Measurements from ENCODE around the gene DNAH11.
"Not testable (repeated sequence)": the region's sequence is repeated elsewhere in the genome, so short reads cannot be mapped to it uniquely, and the experiment has no call there.

Gene DNAH11

DNA sequence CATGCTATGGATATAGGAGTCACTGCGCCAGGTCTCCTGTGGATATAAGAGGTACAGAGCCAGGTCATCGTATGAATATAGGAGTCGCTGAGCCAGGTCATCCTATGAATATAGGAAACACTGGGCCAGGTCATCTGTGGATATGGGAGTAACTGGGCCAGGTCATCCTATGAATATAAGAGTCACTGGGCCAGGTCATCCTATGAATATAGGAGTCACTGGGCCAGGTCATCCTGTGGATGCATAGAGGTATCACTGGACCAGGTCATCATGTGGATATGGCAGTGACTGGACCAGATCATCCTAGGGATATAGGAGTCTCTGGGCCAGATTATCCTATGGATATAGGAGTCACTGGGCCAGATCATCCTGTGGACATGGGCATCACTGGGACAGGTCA lies 181.7 kb downstream of the DNAH11 start:
- no peaks in the 10 kb centered on the region for H3K36me3 ChIP-seq (ENCODE audit: control insufficient read depth, insufficient read depth, low read length)
- no peaks in the 10 kb centered on the region for H3K9me3 ChIP-seq (ENCODE audit: control insufficient read depth, insufficient read depth, low read length)
- no peaks in the 10 kb centered on the region for H3K27me3 ChIP-seq (ENCODE audit: control insufficient read depth, insufficient read depth, low read length)
- no peak overlapping the region for H3K9ac ChIP-seq (ENCODE audit: low read depth, low read length)
- H3K4me3 ChIP-seq (ENCODE audit: low read depth, low read length): no peak overlapping the region
- H3K4me1 ChIP-seq (ENCODE audit: control insufficient read depth, insufficient read depth, low read length): no peaks in the 10 kb centered on the region

DNA sequence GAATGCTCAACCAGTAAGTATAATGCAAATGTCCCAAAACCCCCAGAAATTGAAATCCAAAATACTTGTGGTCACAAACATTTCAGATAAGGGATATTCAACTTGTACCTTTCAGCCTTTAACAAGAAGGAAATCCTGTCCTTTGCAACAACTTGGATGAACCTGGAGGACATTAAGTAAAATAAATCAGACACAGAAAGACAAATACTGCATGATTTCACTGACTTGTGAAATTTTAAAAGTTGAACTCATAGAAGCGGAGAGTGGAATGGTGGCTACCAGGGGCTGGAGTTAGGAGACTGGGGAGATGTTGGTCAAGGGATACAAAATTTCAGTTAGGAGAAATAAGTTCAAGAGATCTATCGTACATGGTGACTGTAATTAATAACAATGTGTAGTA lies 187.6 kb downstream of the DNAH11 start:
- no peak overlapping the region for H3K4me3 ChIP-seq (ENCODE audit: low read depth, low read length)
- no peaks in the 10 kb centered on the region for H3K9me3 ChIP-seq (ENCODE audit: control insufficient read depth, insufficient read depth, low read length)
- no peaks in the 10 kb centered on the region for H3K4me1 ChIP-seq (ENCODE audit: control insufficient read depth, insufficient read depth, low read length)
- no peaks in the 10 kb centered on the region for H3K36me3 ChIP-seq (ENCODE audit: control insufficient read depth, insufficient read depth, low read length)
- no peaks in the 10 kb centered on the region for H3K27me3 ChIP-seq (ENCODE audit: control insufficient read depth, insufficient read depth, low read length)
- H3K9ac ChIP-seq (ENCODE audit: low read depth, low read length): no peak overlapping the region

DNA sequence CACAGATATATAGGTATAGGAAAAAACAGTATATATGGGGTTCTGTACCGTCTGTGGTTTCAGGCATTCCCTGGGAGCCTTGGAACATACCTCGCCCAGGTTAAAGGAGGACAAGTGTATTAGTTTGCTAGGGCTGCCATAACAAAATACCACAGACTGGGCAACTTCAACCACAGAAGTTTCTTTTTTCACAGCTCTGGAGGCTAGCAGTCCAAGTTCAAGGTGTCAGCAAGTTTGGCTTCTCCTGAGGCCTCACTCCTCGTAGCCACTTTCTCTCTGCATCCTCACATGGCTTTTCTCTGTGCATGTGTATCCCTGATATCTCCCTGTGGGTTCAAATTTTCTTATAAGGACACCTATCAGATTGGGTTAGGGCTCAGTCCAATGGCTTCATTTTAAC lies 189.1 kb downstream of the DNAH11 start:
- Histone ChIP-seq H3K4me1 (ENCODE audit: control insufficient read depth, insufficient read depth, low read length) (no peaks in the 10 kb centered on the region), H3K36me3 (ENCODE audit: control insufficient read depth, insufficient read depth, low read length) (no peaks in the 10 kb centered on the region), H3K9me3 (ENCODE audit: control insufficient read depth, insufficient read depth, low read length) (no peaks in the 10 kb centered on the region), H3K9ac (ENCODE audit: low read depth, low read length) (no peak overlapping the region), H3K4me3 (ENCODE audit: low read depth, low read length) (no peak overlapping the region), H3K27me3 (ENCODE audit: control insufficient read depth, insufficient read depth, low read length) (no peaks in the 10 kb centered on the region)

DNA sequence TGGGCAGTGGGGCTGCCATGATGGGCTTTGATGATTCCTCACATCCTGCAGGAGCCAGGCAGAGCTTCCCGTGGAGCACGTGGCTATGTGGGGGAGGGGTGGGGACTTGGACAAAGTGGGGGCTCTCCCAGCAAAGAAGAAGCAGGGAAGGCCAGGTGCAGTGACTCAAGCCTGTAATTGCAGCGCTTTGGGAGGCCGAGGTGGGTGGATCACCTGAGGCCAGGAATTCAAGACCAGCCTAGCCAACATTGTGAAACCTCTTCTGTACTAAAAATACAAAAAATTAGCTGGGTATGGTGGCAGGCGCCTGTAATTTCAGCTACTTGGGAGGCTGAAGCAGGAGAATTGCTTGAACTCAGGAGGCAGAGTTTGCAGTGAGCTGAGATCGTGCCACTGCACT lies 190.1 kb downstream of the DNAH11 start:
- not testable (repeated sequence) for H3K9me3 ChIP-seq (ENCODE audit: control insufficient read depth, insufficient read depth, low read length); H3K4me3 ChIP-seq (ENCODE audit: low read depth, low read length); H3K9ac ChIP-seq (ENCODE audit: low read depth, low read length); H3K36me3 ChIP-seq (ENCODE audit: control insufficient read depth, insufficient read depth, low read length); H3K4me1 ChIP-seq (ENCODE audit: control insufficient read depth, insufficient read depth, low read length); H3K27me3 ChIP-seq (ENCODE audit: control insufficient read depth, insufficient read depth, low read length)

DNA sequence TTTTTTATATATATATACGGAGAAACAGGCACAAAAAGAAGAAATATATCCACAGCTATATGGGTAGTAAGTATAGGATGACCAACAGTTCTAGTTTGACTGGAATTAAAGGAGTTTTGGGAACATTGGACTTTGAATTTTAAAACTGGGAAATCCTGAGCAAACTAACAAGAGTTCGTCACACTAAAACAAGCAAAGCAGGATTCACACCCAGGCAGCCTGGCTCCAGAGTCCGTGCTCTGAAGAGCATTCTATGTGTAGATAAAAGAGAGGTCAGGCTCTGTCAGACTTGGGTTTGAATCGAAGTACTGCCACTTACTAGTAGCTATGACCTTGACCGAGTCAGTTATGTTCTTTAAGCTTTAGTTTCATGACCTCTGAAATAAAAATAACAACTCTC lies 191.0 kb downstream of the DNAH11 start:
- no peaks in the 10 kb centered on the region for H3K36me3 ChIP-seq (ENCODE audit: control insufficient read depth, insufficient read depth, low read length)
- no peak overlapping the region for H3K9ac ChIP-seq (ENCODE audit: low read depth, low read length)
- no peaks in the 10 kb centered on the region for H3K4me1 ChIP-seq (ENCODE audit: control insufficient read depth, insufficient read depth, low read length)
- no peaks in the 10 kb centered on the region for H3K27me3 ChIP-seq (ENCODE audit: control insufficient read depth, insufficient read depth, low read length)
- H3K4me3 ChIP-seq (ENCODE audit: low read depth, low read length): no peak overlapping the region
- no peaks in the 10 kb centered on the region for H3K9me3 ChIP-seq (ENCODE audit: control insufficient read depth, insufficient read depth, low read length)

DNA sequence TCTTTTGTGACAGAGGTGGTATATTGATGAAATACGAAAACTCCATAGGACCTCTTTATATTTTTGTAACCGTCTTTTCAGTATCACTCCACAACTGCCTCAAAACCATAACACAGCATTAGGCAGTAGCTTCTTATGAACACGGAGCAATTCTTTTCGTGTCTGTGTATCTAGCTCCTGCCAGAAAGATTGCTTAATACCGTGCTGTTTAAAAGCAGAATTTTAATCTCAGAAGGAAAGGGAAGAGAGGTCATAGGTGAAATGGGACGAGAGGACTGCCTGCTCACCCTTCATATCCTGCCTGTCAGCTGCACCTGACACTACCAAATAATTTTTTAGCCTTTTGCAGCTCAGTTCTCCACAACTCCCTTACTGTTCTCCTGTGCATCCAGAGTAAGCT lies 200.7 kb downstream of the DNAH11 start:
- no peaks in the 10 kb centered on the region for H3K27me3 ChIP-seq (ENCODE audit: control insufficient read depth, insufficient read depth, low read length)
- no peak overlapping the region for H3K9ac ChIP-seq (ENCODE audit: low read depth, low read length)
- no peaks in the 10 kb centered on the region for H3K4me1 ChIP-seq (ENCODE audit: control insufficient read depth, insufficient read depth, low read length)
- no peak overlapping the region for H3K4me3 ChIP-seq (ENCODE audit: low read depth, low read length)
- no peaks in the 10 kb centered on the region for H3K36me3 ChIP-seq (ENCODE audit: control insufficient read depth, insufficient read depth, low read length)
- no peaks in the 10 kb centered on the region for H3K9me3 ChIP-seq (ENCODE audit: control insufficient read depth, insufficient read depth, low read length)

DNA sequence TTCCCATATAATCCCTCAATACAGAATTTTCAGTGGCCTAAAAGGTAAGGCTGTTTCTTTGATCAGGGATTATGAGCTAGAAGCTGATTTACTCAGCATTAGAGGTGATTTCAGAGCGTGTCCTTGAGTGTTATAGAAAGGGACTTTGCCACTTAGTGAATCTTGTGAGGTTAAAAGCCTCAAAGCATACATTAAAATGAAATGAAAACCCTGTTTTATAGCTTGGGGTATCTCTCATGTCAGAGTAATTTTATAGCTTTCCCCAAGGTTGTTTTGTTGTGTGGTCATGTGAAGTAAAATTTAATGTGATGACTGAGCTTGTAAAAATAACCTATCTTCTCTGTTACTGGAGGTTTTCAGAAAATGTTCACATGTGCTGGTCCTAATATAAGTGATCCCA lies 204.1 kb downstream of the DNAH11 start:
- H3K36me3 ChIP-seq (ENCODE audit: control insufficient read depth, insufficient read depth, low read length): no peaks in the 10 kb centered on the region
- no peak overlapping the region for H3K4me3 ChIP-seq (ENCODE audit: low read depth, low read length)
- H3K27me3 ChIP-seq (ENCODE audit: control insufficient read depth, insufficient read depth, low read length): no peaks in the 10 kb centered on the region
- H3K9ac ChIP-seq (ENCODE audit: low read depth, low read length): no peak overlapping the region
- H3K9me3 ChIP-seq (ENCODE audit: control insufficient read depth, insufficient read depth, low read length): no peaks in the 10 kb centered on the region
- peaks cover 5% of the 10 kb centered on the region for H3K4me1 ChIP-seq (ENCODE audit: control insufficient read depth, insufficient read depth, low read length)

DNA sequence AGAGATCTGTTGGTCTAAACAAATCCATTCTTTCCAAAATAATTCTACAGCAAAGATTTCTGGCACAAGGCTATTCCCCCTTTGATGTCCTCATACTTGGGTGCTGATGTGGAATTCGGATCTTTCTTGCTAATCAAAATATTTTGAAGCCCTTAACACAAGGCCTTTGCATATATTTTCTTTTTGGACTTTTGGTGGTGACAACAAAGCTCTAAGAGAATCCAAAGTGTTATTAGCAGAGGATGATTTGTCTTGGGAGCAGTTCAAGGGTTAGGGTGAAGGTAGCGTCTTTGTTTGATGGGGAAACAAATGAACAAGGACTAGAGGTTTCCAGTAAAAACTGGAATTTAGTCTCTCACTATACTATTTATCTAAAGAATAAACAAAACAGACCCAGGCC lies 205.0 kb downstream of the DNAH11 start:
- peaks cover 5% of the 10 kb centered on the region for H3K4me1 ChIP-seq (ENCODE audit: control insufficient read depth, insufficient read depth, low read length)
- no peaks in the 10 kb centered on the region for H3K27me3 ChIP-seq (ENCODE audit: control insufficient read depth, insufficient read depth, low read length)
- H3K9ac ChIP-seq (ENCODE audit: low read depth, low read length): no peak overlapping the region
- no peaks in the 10 kb centered on the region for H3K9me3 ChIP-seq (ENCODE audit: control insufficient read depth, insufficient read depth, low read length)
- no peak overlapping the region for H3K4me3 ChIP-seq (ENCODE audit: low read depth, low read length)
- no peaks in the 10 kb centered on the region for H3K36me3 ChIP-seq (ENCODE audit: control insufficient read depth, insufficient read depth, low read length)

DNA sequence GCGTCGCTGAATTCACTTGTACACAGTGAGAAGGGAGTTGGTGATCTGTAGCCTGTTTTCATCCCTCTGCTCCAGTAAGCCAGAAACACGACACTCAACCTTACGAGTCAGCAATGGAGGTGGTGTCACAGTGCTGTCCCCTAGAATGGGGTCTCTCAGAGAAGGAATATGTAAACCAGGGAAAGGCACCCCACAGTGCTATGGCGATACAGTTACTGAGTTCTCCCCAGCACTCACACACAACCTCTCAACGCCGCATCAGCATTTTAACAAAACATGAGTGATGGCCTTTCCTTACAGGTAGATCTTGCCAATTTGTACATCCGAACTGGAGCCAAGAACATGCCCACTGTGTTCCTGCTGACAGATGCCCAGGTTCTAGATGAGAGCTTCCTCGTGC lies 206.5 kb downstream of the DNAH11 start:
- no peaks in the 10 kb centered on the region for H3K36me3 ChIP-seq (ENCODE audit: control insufficient read depth, insufficient read depth, low read length)
- no peaks in the 10 kb centered on the region for H3K27me3 ChIP-seq (ENCODE audit: control insufficient read depth, insufficient read depth, low read length)
- H3K9ac ChIP-seq (ENCODE audit: low read depth, low read length): no peak overlapping the region
- peaks cover 5% of the 10 kb centered on the region for H3K4me1 ChIP-seq (ENCODE audit: control insufficient read depth, insufficient read depth, low read length)
- H3K4me3 ChIP-seq (ENCODE audit: low read depth, low read length): no peak overlapping the region
- no peaks in the 10 kb centered on the region for H3K9me3 ChIP-seq (ENCODE audit: control insufficient read depth, insufficient read depth, low read length)

DNA sequence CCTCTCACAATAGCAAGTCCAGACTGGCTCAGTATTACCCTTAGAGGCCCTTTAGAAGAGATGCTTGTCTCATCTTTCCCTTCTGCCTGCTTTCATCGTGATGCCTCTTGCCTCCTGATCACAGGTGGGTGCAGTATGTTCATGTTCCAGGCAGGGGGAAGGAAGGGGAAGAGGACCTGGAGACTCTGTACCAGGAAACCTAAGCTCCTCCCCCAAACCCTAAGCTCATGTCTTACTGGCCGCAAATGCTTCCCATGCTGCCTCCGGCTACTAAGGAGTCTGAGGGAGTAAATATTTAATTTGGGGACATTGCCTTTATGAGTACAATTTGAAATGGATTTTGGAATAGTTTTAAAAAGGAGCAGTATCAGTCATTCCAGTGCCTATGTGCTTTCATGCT lies 210.2 kb downstream of the DNAH11 start:
- Histone ChIP-seq H3K4me1 (ENCODE audit: control insufficient read depth, insufficient read depth, low read length) (peaks cover 17% of the 10 kb centered on the region), H3K4me3 (ENCODE audit: low read depth, low read length) (no peak overlapping the region), H3K36me3 (ENCODE audit: control insufficient read depth, insufficient read depth, low read length) (no peaks in the 10 kb centered on the region), H3K9me3 (ENCODE audit: control insufficient read depth, insufficient read depth, low read length) (no peaks in the 10 kb centered on the region), H3K27me3 (ENCODE audit: control insufficient read depth, insufficient read depth, low read length) (no peaks in the 10 kb centered on the region), H3K9ac (ENCODE audit: low read depth, low read length) (no peak overlapping the region)

DNA sequence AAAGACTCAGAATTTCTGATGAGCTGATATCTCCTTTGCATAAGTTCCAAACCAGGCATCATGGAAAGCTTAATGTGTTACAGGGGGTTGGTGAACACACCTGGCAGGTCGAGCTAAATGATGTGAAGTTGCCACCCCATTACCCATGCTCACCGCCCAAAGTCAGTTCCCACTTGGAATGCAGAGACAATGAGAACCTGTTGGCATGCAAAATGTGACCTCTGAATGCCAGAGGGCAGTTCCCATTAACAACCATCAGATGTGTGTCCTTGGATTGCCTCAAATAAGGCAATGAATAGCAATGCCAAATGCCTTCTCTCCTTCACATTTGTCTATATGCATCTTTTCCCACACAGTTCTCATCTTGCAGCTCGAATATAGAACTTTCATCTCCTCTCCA lies 212.1 kb downstream of the DNAH11 start:
- Histone ChIP-seq H3K4me3 (ENCODE audit: low read depth, low read length) (no peak overlapping the region), H3K4me1 (ENCODE audit: control insufficient read depth, insufficient read depth, low read length) (peaks cover 12% of the 10 kb centered on the region), H3K27me3 (ENCODE audit: control insufficient read depth, insufficient read depth, low read length) (no peaks in the 10 kb centered on the region), H3K9ac (ENCODE audit: low read depth, low read length) (no peak overlapping the region), H3K9me3 (ENCODE audit: control insufficient read depth, insufficient read depth, low read length) (no peaks in the 10 kb centered on the region), H3K36me3 (ENCODE audit: control insufficient read depth, insufficient read depth, low read length) (no peaks in the 10 kb centered on the region)

DNA sequence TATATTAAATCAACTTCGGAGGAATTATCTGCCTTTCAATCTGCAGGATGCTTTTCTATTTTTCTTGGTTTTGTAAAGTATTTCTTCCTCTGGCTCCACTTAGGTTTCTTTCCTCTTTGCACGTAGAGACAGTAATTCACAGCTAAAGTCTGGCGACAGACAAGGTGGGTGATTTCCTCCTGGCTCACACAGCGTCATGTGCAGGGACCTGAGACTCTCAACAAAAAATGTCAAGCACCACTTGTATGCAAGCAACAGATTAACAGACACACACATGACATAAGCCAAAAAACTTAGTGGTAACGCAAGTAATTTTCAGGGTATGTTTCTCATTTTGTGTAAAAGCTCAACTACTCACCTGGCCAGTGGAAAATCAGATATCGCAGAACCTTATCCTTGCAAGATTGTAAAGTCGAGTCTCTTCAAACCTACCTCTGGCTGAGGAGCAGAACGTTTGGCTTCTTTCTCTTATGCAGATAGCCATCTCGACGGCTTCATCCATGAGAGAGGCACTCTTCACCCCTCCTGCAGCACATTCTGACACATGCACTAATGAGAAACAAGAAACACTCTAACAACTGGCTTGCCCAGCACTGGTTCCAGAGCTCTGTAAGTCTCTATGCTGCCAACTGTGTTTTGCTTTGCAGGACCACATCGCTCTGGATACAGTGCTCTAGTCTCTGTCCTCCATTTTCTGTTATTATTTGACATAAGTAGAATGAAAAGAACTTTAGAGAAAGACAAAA lies 214.9 kb downstream of the DNAH11 start:
- no peak overlapping the region for H3K4me3 ChIP-seq (ENCODE audit: low read depth, low read length)
- no peaks in the 10 kb centered on the region for H3K27me3 ChIP-seq (ENCODE audit: control insufficient read depth, insufficient read depth, low read length)
- no peaks in the 10 kb centered on the region for H3K36me3 ChIP-seq (ENCODE audit: control insufficient read depth, insufficient read depth, low read length)
- no peak overlapping the region for H3K9ac ChIP-seq (ENCODE audit: low read depth, low read length)
- peaks cover 12% of the 10 kb centered on the region for H3K4me1 ChIP-seq (ENCODE audit: control insufficient read depth, insufficient read depth, low read length)
- no peaks in the 10 kb centered on the region for H3K9me3 ChIP-seq (ENCODE audit: control insufficient read depth, insufficient read depth, low read length)

All from iPS-15b (cell line).